AG10803 (cell line): ENCODE results near the gene SUGP1.

Experiments used
- DNase-seq: peaks from one replicate; pipeline ENCODE4 v3.0.0; 2010; ENCODE audit warnings: low read depth
- H3K4me3 ChIP-seq: 2 replicates; pipeline ENCODE4 v1.5.1; 2011; ENCODE audit warnings: mild to moderate bottlenecking, low read length, control low read depth
- TF ChIP-seq, protein P1 (sequence below): conservative IDR thresholded peaks from 2 replicates; pipeline ENCODE4 v1.5.1; 2011; ENCODE audit warnings: mild to moderate bottlenecking, low read length, control low read depth, inconsistent platforms

SUGP1 gene

DNA sequence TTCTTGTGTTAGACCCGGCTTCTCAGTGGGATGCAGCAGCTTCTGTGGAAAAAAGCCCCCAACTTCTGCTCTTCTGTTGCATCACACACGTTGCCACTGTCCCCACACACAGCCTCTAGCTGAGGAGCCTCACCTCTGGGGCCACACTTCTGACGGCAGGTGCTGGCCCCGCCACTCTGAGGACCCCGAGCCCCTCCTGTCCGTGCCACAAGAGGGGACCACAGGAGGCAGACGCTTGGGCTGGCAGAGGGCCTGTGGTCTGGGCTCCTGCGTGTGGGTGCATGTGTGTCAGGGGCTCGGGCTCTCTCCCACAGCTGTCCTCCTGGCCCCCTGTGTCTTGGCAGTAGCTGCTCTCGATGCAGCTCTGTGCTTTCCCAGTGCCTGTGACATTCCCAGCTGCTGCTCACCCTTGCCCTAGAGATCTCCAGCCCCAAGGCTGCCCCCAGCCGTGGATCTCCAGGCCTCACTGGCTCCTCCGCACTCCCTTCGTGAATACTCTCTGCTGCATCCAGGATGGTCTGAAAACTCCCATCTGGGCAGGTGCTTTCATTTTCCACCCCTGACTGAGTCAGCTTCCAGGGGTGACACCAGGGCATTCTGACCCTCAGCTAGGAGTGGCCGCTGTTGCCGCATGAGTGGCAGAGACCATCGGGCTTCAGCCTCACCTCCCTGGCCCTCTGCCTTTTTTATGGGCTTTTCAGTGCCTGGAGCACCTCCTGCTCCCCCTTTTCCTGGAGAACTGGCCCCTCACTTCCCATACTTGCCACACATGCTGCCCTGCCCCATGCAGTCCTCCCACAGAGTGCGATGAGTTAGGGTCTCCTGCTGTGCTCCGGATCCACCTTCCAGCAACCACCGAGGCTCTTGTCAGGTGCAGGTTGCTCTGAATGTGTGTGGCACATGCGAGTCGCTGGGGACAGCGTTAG lies 14.0 kb upstream of the SUGP1 start:
- TF ChIP-seq, protein P1, sequence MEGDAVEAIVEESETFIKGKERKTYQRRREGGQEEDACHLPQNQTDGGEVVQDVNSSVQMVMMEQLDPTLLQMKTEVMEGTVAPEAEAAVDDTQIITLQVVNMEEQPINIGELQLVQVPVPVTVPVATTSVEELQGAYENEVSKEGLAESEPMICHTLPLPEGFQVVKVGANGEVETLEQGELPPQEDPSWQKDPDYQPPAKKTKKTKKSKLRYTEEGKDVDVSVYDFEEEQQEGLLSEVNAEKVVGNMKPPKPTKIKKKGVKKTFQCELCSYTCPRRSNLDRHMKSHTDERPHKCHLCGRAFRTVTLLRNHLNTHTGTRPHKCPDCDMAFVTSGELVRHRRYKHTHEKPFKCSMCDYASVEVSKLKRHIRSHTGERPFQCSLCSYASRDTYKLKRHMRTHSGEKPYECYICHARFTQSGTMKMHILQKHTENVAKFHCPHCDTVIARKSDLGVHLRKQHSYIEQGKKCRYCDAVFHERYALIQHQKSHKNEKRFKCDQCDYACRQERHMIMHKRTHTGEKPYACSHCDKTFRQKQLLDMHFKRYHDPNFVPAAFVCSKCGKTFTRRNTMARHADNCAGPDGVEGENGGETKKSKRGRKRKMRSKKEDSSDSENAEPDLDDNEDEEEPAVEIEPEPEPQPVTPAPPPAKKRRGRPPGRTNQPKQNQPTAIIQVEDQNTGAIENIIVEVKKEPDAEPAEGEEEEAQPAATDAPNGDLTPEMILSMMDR: no peak
- DNase-seq: no peak
- no peak overlapping the region for H3K4me3 ChIP-seq

DNA sequence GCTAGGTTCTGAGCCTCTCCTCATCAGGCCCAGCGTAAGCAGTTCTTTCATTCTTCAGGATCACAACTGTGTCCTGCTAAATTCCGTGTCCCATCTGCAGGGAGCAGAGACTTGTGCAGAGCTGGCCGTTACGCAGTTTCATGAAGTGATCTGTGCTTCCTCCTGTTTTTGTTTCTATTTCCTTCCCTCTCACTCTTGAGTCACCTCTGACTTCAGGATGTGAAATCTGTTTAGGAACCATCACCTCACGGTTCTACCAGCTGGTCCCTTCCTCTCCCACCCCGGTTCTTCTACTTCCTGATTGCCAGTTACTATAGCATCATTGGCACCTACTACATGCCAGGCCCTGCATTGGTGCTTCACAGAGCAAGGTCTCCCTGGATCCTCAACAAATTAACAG lies 8.8 kb upstream of the SUGP1 start:
- no peak for DNase-seq
- TF ChIP-seq, protein P1: no peak
- no peak overlapping the region for H3K4me3 ChIP-seq

DNA sequence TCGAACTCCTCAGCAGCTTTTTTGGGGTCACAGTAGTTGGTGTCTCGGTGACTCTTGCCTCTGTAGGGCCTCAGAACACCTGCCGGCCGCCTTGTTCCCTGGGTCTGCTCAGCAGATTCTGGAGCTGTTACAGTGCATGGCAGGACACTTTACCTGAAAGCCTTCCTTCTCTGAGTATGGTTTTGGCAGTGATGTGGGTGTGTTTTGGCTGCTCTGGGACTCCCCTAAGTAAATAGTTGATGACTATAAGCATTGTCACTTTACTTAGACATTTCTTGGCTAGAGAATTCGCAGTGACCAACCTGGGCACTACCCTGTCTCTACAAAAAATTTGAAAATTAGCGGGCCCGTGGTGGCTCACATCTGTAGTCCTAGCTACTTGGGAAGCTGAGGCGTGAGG lies 7.4 kb upstream of the SUGP1 start:
- DNase-seq: no peak
- TF ChIP-seq, protein P1: no peak
- no peak overlapping the region for H3K4me3 ChIP-seq

DNA sequence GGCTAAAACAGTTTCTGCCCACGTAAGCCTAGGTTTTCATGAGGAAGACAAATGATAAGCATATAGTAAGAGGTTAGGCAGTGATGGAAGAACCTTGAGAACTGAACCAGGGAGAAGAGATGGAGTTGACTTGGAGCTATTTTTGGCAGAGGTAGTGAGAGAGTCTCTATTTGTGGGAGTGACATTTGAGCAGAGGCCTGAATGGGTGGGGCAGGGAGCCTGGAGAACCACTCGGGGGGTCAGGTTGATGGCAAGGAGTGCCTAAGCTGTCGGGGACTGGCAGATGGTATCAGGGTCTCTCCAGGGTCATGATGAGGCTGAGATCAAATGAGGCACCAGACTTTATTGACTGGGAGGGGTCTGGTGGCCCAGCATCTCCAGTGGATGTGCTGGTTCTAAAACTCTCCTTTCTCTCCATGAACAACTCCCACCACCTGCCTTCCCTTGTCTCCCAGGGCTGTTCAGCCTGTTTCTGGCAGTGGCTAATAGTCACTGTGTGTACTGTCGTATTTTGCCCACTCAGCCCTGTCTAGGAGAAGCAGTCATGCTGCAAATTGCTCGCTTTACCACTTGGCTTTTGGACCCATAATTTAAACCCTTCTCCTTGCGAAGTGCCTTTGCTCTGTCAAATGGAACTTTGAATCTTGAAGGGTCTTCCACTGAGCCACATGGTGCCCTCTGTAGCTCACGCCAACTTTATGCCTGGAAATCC lies 3.9 kb upstream of the SUGP1 start:
- TF ChIP-seq, protein P1: no peak

DNA sequence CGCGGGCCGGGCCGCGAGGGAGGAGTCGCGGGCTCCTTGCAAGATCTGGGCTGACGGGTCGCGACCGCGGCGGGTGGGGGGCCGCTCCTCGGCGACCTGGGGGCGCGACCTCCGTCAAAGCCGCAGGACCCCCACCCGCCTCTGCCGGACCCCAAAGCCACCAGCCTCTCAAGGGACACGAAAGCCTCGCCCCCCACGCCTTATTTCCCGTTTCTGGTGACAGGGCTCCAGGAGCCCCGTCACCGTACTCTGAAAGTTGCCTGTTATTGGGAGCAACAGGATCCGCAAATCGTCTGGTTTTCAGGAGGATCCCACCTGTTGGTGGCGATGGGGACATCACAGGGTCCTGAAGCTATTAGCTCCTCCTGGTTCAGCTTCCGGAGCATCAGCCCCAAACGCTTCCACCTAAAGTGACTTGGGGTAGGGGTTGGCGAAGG lies 850 bp upstream of the SUGP1 start:
- DNase-seq: peak; percentile 23
- peak overlapping the region; percentile 99 for H3K4me3 ChIP-seq

More for the DNA sequence above, 3.9 kb upstream of the SUGP1 start:
- no peak overlapping the region for H3K4me3 ChIP-seq
- DNase-seq: no peak

DNA sequence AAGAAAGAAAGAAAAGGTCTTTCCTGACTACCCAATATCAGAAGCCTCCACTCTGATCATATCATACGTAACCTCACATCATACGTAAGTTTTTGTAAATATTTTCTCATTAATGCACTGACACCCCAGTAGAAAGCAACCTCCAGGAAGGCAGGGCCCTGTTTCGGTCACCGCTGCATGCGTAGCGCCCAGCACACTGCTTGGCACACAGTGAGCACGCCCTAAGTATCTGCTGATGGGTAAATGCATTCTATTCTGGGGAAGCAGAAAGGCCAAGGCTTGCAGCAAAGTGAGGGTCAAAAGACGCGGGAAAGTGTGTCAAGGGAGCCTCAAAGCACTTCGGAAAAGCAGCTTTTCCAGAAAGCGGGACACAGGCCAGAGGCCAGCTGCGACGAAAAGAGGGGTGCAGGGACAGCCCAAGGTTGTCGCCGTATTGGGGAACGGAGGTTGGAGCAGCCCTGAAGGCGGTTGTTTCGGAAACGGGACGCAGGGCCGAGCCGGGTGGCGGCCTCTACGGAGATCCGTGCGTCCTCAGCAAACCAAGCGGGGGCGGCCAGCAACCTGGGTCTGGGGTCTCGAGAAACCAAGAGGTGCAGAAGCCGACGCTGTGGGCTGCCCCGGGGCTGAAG lies 463 bp downstream of the SUGP1 start:
- TF ChIP-seq, protein P1: no peak
- peak overlapping the region; percentile 99 for H3K4me3 ChIP-seq
- no peak for DNase-seq

More for the DNA sequence above, 850 bp upstream of the SUGP1 start:
- TF ChIP-seq, protein P1: peak; percentile 9; the same call in 1 of the 2 replicates
